ENCODE results near the gene AMN1. TPM values are rescaled to one million over a fixed set of nuclear protein-coding genes. Genes with fewer than 3 reads are reported as not detected.

Gene AMN1
- total RNA-seq, 1 experiment from 2014 or later, result 26.9 TPM

DNA sequence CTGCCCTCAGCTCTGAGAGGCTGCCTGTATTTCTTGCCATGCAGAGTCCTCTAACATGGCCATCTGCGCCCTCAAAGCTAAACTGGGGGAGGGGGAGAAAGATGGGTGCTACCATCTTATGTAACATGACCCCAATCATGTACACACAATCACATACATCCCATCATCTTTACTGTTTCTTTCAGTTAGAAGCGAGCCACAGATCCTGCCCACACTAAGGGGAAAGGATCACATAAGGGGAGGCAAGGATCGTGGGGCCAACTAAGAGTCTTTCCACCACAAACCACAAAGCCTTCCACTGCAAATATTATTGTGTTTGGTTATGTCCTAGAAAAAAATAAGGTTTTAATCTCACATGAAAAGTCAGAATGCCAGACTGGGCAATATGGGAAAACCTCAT is 11.8 kb upstream of the AMN1 start (continued):
- no peak for TF ChIP-seq CBX3 (IDR thresholded peaks at IDR 0.05; ENCODE audit: low read depth)

DNA sequence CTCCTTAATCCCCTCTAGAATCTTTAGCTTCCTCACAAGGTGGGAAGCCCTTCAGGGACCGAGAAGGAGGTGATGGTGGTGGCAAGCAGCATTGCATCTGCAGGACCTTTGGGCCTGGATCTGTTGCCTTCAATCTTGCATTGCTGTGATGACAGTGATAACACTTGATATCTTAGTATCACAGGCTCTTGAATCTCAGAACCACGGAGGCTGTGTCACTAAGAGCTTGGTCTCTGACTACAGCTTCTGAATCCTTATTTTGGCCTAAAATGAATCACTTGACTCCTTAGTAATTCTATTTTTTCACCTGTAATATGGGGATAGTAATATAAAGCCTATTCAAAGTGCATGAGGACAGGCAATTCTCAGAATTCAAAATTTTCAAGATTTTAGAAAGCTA is 8.9 kb upstream of the AMN1 start:
- ChIA-PET POLR2A (interaction anchor here (0.6 to 6.7 kb wide), 2 partner anchors 12 to 19 kb away, joined by 5 to 54 read pairs; no protein-coding TSS in a partner anchor), CTCF (no interaction called here), RAD21 (ENCODE audit: low non-redundant PET in 1 of 2, low total read pairs in 2 of 2, uncharacterized antibody in 2 of 2, unreplicated experiment in 2 of 2) (no interaction called here)
- Histone ChIP-seq H3K27me3 (ENCODE audit: insufficient read depth, low read length) (no peaks in the 10 kb centered on the region), H3K4me2 (ENCODE audit: low read length) (no peak overlapping the region), H3K79me2 (ENCODE audit: insufficient read depth, low read length) (no peaks in the 10 kb centered on the region), H3K36me3 (ENCODE audit: control insufficient read depth in 1 of 2, insufficient read depth in 2 of 2, low read length in 2 of 2) (no peaks in the 10 kb centered on the region), H3K9me2 (ENCODE audit: insufficient read depth) (no peaks in the 10 kb centered on the region), H3K4me3 (replicated peaks in 1 of 2; ENCODE audit: low read depth in 1 of 2, low read length in 2 of 2) (no peak overlapping the region), H4K20me1 (ENCODE audit: insufficient read depth) (no peaks in the 10 kb centered on the region), H3K9ac (ENCODE audit: low read length) (no peak overlapping the region), H3K27ac (ENCODE audit: low read depth, low read length) (no peak overlapping the region), H3K9me3 (ENCODE audit: control insufficient read depth in 1 of 2, insufficient read depth in 1 of 2, low read depth in 1 of 2, low read length in 2 of 2) (no peaks in the 10 kb centered on the region), H3K4me1 (ENCODE audit: control insufficient read depth in 1 of 2, insufficient read depth in 2 of 2, low read length in 2 of 2) (peaks cover 22 to 63% of the 10 kb centered on the region in 2 experiments), H2AFZ (ENCODE audit: low read depth, low read length, poor library complexity, severe bottlenecking) (no peak overlapping the region)
- BruUV-seq (replicated peaks), result no TSS peak
- ATAC-seq (no peak), DNase-seq (ENCODE audit: low read depth, low spot score) (no peak)
- TF ChIP-seq, protein P1, sequence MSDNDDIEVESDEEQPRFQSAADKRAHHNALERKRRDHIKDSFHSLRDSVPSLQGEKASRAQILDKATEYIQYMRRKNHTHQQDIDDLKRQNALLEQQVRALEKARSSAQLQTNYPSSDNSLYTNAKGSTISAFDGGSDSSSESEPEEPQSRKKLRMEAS (IDR thresholded peaks at IDR 0.05), result no peak
- TF ChIP-seq CBX3 (IDR thresholded peaks at IDR 0.05; ENCODE audit: low read depth) (no peak), JUND (IDR thresholded peaks at IDR 0.05) (no peak), ELF1 (IDR thresholded peaks at IDR 0.05; ENCODE audit: borderline replicate concordance, low read depth) (no peak), ZFX (IDR thresholded peaks at IDR 0.05) (no peak), POLR2A (IDR thresholded peaks at IDR 0.05; ENCODE audit: borderline replicate concordance, extremely low read depth, insufficient read depth, insufficient read length) (no peak), FOSL1 (IDR thresholded peaks at IDR 0.05; ENCODE audit: low read depth) (no peak), SIN3A (IDR thresholded peaks at IDR 0.05; ENCODE audit: low read depth) (no peak), POLR2AphosphoS5 (IDR thresholded peaks at IDR 0.05; ENCODE audit: low read depth, low read length) (no peak), EZH2phosphoT487 (IDR thresholded peaks at IDR 0.05; ENCODE audit: borderline replicate concordance) (no peak)
- TF ChIP-seq, protein P2, sequence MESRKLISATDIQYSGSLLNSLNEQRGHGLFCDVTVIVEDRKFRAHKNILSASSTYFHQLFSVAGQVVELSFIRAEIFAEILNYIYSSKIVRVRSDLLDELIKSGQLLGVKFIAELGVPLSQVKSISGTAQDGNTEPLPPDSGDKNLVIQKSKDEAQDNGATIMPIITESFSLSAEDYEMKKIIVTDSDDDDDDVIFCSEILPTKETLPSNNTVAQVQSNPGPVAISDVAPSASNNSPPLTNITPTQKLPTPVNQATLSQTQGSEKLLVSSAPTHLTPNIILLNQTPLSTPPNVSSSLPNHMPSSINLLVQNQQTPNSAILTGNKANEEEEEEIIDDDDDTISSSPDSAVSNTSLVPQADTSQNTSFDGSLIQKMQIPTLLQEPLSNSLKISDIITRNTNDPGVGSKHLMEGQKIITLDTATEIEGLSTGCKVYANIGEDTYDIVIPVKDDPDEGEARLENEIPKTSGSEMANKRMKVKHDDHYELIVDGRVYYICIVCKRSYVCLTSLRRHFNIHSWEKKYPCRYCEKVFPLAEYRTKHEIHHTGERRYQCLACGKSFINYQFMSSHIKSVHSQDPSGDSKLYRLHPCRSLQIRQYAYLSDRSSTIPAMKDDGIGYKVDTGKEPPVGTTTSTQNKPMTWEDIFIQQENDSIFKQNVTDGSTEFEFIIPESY (IDR thresholded peaks at IDR 0.05; ENCODE audit: extremely low read depth, insufficient replicate concordance, low read length), result no peak
- intact Hi-C loops (cut with micrococcal nuclease), result no loop called here
